Ovary (tissue), 9 donors: ENCODE data around the gene ADAMTS20. TPM values are rescaled to one million over a fixed set of nuclear protein-coding genes. Genes with fewer than 3 reads are reported as not detected.

Experiments
- DNase-seq, 5 donors: peaks; one replicate each; pipeline ENCODE4 v3.0.0-alpha.2; 2019 to 2020
- H3K27ac ChIP-seq, 2 donors: fragments of 200-600 bp; one replicate each; pipeline versions ENCODE4 v1.5.1 to v1.8.0; 2019 to 2022
- H3K27me3 ChIP-seq: fragments of 200-600 bp; one replicate; pipeline ENCODE4 v1.8.0; 2022
- H3K36me3 ChIP-seq: fragments of 200-600 bp; sonication (generic); one replicate; pipeline ENCODE4 v1.5.1; 2019
- H3K4me1 ChIP-seq: one replicate; pipeline ENCODE4 v1.8.1; 2013; ENCODE audit warnings: mild to moderate bottlenecking, moderate library complexity; ENCODE audit not compliant: insufficient read depth
- H3K4me3 ChIP-seq: fragments of 200-600 bp; sonication (generic); one replicate; pipeline ENCODE4 v1.5.1; 2017
- H3K9me3 ChIP-seq, 2 donors: fragments of 200-600 bp in 1 of 2; sonication (generic) in 1 of 2; one replicate each; pipeline versions ENCODE4 v1.5.1 to v1.8.1; 2013 to 2019; ENCODE audit warnings: mild to moderate bottlenecking in 1 of 2, moderate library complexity in 1 of 2
- CTCF ChIP-seq, 3 donors: fragments of 450-650 bp in 2 of 3; fragments of 200-600 bp in 1 of 3; IDR thresholded peaks; one replicate each; pipeline versions ENCODE4 v1.5.1 to v1.8.0; 2016 to 2022; ENCODE audit warnings: antibody characterized with exemption in 3 of 3, mild to moderate bottlenecking in 1 of 3
- EP300 ChIP-seq: sonication (generic); formaldehyde crosslinking; IDR thresholded peaks from one replicate; pipeline ENCODE4 v1.6.1; 2017; ENCODE audit warnings: antibody characterized with exemption
- POLR2A ChIP-seq: fragments of 450-650 bp; IDR thresholded peaks from one replicate; pipeline ENCODE4 v1.6.1; 2017; ENCODE audit warnings: antibody characterized with exemption, mild to moderate bottlenecking, moderate library complexity
- WGBS, 3 donors: extraction: QIAGEN DNeasy Blood & Tissue Kit in 1 of 3; methylation state at CpG; one replicate each; pipeline versions ENCODE4 v1.1.5 to v1.1.7; 2013 to 2017; 5-methylcytosine and 5-hydroxymethylcytosine counted together
- intact Hi-C, 4 donors: fragments of 100-400 bp; cut with DNase I; formaldehyde crosslinking; loops; one replicate each; pipeline versions ENCODE4 v1.11.0 to v1.15.1; 2022 to 2023
- polyA plus RNA-seq, 2 donors: library from polyadenylated mRNA; stranded (reverse); fragments of 200-250 nt in 1 of 2; fragments of 350-450 nt in 1 of 2; fragmentation: Illumina TruSeq in 1 of 2; extraction: RNeasy Lipid Tissue Mini Kit (QIAGEN cat#74804) in 1 of 2; gene quantifications; one replicate each; pipeline ENCODE4 v1.2.3, GENCODE V29; 2013 to 2014
- total RNA-seq, 7 donors: library from RNA; depleted of rRNA in 2 of 7; stranded (reverse); fragments of >200 nt in 2 of 7; fragmentation: NEBNext Ultra II Directional in 3 of 7; extraction: Animal tissue kit (Norgen Biotek cat#: 25700) in 3 of 7; gene quantifications; one replicate each; pipeline versions ENCODE4 v1.1.0 to v1.2.4, GENCODE V29; 2016 to 2023
- donor health status: DM: no; HTN: no; CAD: no; lungs with moderate emphysema.
- donor health status: DM: no; HTN: no; CAD: no.
- donor health status: Bipolar disorder and iron deficiency.
- donor health status: DM: yes; HTN: yes; CAD: no.
- donor health status: DM: no; HTN: no; CAD: no.
- donor health status: DM: yes; HTN: yes; CAD: no.

Gene ADAMTS20
- total and polyA plus RNA-seq, 9 donors, result 0.23 TPM; not detected in 8

GRCh38 chr12:43310596-43310995 lies 241.4 kb downstream of the ADAMTS20 start:
- Histone ChIP-seq H3K27me3 (no peaks in the 10 kb centered on the region), H3K36me3 (no peaks in the 10 kb centered on the region), H3K4me1 (no peaks in the 10 kb centered on the region), H3K4me3 (no peak overlapping the region), H3K27ac (no peak overlapping the region), H3K9me3 (no peaks in the 10 kb centered on the region)
- DNase-seq, result no peak
- TF ChIP-seq CTCF (IDR thresholded peaks at IDR 0.05) (no peak), POLR2A (no peak), EP300 (no peak)
- intact Hi-C loops, result loop anchor here in 1 of 4 donors (5.0 kb wide), 1 partner anchor 917 kb away; no protein-coding TSS in a partner anchor

DNA sequence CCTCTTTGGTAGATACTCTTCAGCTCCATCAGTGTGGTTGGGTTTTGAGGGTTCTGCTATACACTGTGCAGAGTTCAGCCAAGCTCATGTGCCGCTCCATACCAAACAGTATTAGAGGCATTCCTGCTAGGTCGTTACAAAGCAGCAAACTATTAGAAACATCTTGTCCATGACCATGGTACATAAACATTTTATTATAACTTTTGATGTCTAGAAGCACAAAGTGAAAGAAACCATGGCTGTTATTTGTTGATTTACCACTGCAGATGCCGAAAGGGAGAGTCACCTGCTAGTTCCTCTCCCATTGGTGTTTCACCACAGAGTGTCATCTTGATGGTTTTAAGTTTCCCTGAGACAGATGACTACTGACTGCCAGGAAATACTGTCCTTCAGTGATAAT lies 242.0 kb downstream of the ADAMTS20 start:
- 88 to 89% (median 88%) methylated on average over 3 of the region's 3 CpGs for WGBS, 3 donors

DNA sequence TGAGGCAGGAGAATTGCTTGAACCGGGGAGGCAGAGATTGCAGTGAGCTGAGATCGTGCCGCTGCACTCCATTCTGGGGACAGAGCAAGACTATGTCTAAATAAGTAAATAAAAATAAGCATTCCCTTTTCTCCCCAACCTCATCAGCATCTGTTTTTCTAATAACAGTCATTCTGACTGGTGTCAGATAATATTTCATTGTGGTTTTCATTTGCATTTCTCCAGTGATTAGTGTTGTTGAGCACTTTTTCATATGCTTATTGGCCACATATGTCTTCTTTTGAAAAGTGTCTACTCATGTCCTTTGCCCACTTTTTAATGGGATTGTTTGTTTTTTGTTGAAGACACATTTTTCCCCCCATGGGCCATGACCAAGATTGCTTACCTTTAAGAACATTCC lies 243.2 kb downstream of the ADAMTS20 start:
- DNase-seq, result no peak
- no peaks in the 10 kb centered on the region for H3K36me3 ChIP-seq
- WGBS, 3 donors, result 97 to 100% (median 97%) methylated on average over 3 of the region's 3 CpGs

More for the DNA sequence above, 242.0 kb downstream of the ADAMTS20 start:
- H3K36me3 ChIP-seq, result no peaks in the 10 kb centered on the region
- no peaks in the 10 kb centered on the region for H3K9me3 ChIP-seq
- no peak overlapping the region for H3K4me3 ChIP-seq
- intact Hi-C loops, result loop anchor here in 1 of 4 donors (5.0 kb wide), 1 partner anchor 917 kb away; no protein-coding TSS in a partner anchor
- no peaks in the 10 kb centered on the region for H3K4me1 ChIP-seq
- DNase-seq, result no peak
- no peak overlapping the region for H3K27ac ChIP-seq
- TF ChIP-seq CTCF (IDR thresholded peaks at IDR 0.05) (no peak), EP300 (no peak), POLR2A (no peak)
- H3K27me3 ChIP-seq, result no peaks in the 10 kb centered on the region

DNA sequence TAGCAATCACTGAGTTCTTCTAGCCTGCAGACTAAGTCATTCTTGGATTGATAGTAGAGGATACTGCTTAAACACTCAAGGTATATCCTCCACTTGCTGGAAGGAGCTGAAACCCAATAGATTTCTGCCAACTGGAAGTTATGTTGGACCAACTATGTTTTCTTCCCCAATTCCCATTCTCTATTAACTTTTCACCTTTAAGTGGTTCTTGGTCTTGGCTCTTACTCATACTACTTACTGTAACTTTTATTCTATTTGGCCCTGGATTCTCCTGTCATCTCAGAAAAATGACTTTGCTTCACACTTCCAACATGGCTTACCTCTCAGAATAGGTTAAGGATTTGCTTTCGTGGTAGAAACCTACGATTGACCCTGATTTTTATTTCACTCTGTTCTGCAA lies 244.9 kb downstream of the ADAMTS20 start:
- no peak overlapping the region for H3K27ac ChIP-seq
- TF ChIP-seq CTCF (IDR thresholded peaks at IDR 0.05) (no peak), POLR2A (no peak)
- H3K36me3 ChIP-seq, result no peaks in the 10 kb centered on the region
- no peaks in the 10 kb centered on the region for H3K4me1 ChIP-seq
- 92 to 97% (median 96%) methylated on average over 2 of the region's 2 CpGs for WGBS, 3 donors
- H3K9me3 ChIP-seq, result no peaks in the 10 kb centered on the region
- no peak overlapping the region for H3K4me3 ChIP-seq
- no peaks in the 10 kb centered on the region for H3K27me3 ChIP-seq
- intact Hi-C loops, result no loop called here
- no peak for DNase-seq

More for the DNA sequence above, 243.2 kb downstream of the ADAMTS20 start:
- TF ChIP-seq POLR2A, result no peak
- no peak for TF ChIP-seq CTCF (IDR thresholded peaks at IDR 0.05)
- TF ChIP-seq EP300, result no peak
- intact Hi-C loops, result no loop called here
- no peak overlapping the region for H3K4me3 ChIP-seq
- no peaks in the 10 kb centered on the region for H3K4me1 ChIP-seq
- H3K9me3 ChIP-seq, result no peaks in the 10 kb centered on the region
- H3K27me3 ChIP-seq, result no peaks in the 10 kb centered on the region
- H3K27ac ChIP-seq, result no peak overlapping the region
